HepG2 (cell line): ENCODE measurements around the gene MKS1. TPM values are rescaled to one million over a fixed set of nuclear protein-coding genes. Genes with fewer than 3 reads are reported as not detected.
A peak's percentile ranks its signal among the peaks of the same experiment; 100 is the strongest.

Source experiments
- ATF1 ChIP-seq: IDR thresholded peaks from 2 replicates; pipeline ENCODE4 v1.6.1; 2016; ENCODE audit warnings: mild to moderate bottlenecking, control low read depth
- EED ChIP-seq: sonication (generic); formaldehyde crosslinking; IDR thresholded peaks from 2 replicates; pipeline ENCODE4 v1.5.0; 2020; ENCODE audit warnings: mild to moderate bottlenecking, missing genetic modification reagents
- FOXA3 ChIP-seq: IDR thresholded peaks from 2 replicates; pipeline ENCODE4 v1.6.1; 2016; ENCODE audit warnings: missing genetic modification reagents, missing compliant biosample characterization
- HMGA1 ChIP-seq: sonication (generic); formaldehyde crosslinking; conservative IDR thresholded peaks from 2 replicates; pipeline ENCODE4 v1.4.0; 2020; ENCODE audit warnings: missing genetic modification reagents
- KAT2B ChIP-seq: fragments of 150-350 bp; IDR thresholded peaks from 2 replicates; pipeline ENCODE4 v1.6.1; 2014; ENCODE audit warnings: low read depth, low read length, borderline replicate concordance
- KLF11 ChIP-seq: IDR thresholded peaks from 2 replicates; pipeline ENCODE4 v1.6.1; 2016; ENCODE audit warnings: missing compliant biosample characterization
- MED13 ChIP-seq: sonication (generic); formaldehyde crosslinking; IDR thresholded peaks from 2 replicates; pipeline ENCODE4 v1.5.0; 2020; ENCODE audit warnings: missing genetic modification reagents
- MYNN ChIP-seq: sonication (generic); formaldehyde crosslinking; IDR thresholded peaks from 2 replicates; pipeline ENCODE4 v1.4.0; 2020; ENCODE audit warnings: mild to moderate bottlenecking, low read depth, missing genetic modification reagents
- NCOR1 ChIP-seq: fragments of 200-600 bp; sonication (generic); IDR thresholded peaks from 2 replicates; pipeline ENCODE4 v1.7.0; 2017; ENCODE audit warnings: antibody characterized with exemption, low read length, borderline replicate concordance
- PHB2 ChIP-seq: fragments of 450-650 bp; IDR thresholded peaks from 2 replicates; pipeline ENCODE4 v1.6.1; 2018; ENCODE audit not compliant: partially characterized antibody
- ZNF143 ChIP-seq: sonication (generic); formaldehyde crosslinking; IDR thresholded peaks from 2 replicates; pipeline ENCODE4 v1.4.0; 2020; ENCODE audit warnings: missing genetic modification reagents
- ZNF83 ChIP-seq: sonication (generic); formaldehyde crosslinking; IDR thresholded peaks from 2 replicates; pipeline ENCODE4 v1.4.0; 2020; ENCODE audit warnings: missing genetic modification reagents, mild to moderate bottlenecking, borderline replicate concordance
- ZSCAN29 ChIP-seq: sonication (generic); formaldehyde crosslinking; conservative IDR thresholded peaks from 2 replicates; pipeline ENCODE4 v1.4.0; 2020; ENCODE audit warnings: mild to moderate bottlenecking, missing genetic modification reagents
- polyA plus RNA-seq, 8 experiments: library from polyadenylated mRNA; depleted of rRNA in 3 of 8; stranded (reverse) in 7 of 8; unstranded in 1 of 8; fragments of >200 nt; fragmentation: Illumina TruSeq in 4 of 8; extraction: Trizol in 4 of 8; gene quantifications; 2 replicates each; pipeline versions ENCODE4 v1.2.1 to v1.2.3, GENCODE V29; 2011 to 2016; ENCODE audit warnings: low read depth in 4 of 8, missing spikeins in 1 of 8, mixed read lengths in 1 of 8; ENCODE audit not compliant: insufficient read depth in 1 of 8
- total RNA-seq, 5 experiments: library from RNA; depleted of rRNA; stranded (reverse); fragments of >200 nt; fragmentation: Illumina TruSeq; extraction: Trizol; gene quantifications; 2 replicates each; pipeline ENCODE4 v1.2.3, GENCODE V29; 2016; ENCODE audit warnings: low read depth in 1 of 5
- TF ChIP-seq, protein P1 (sequence below): sonication (generic); formaldehyde crosslinking; IDR thresholded peaks from 2 replicates; pipeline ENCODE4 v1.4.0; 2020; ENCODE audit warnings: mild to moderate bottlenecking, missing genetic modification reagents, borderline replicate concordance
- TF ChIP-seq, protein P2 (sequence below), 2 experiments: sonication (generic) in 1 of 2; formaldehyde crosslinking in 1 of 2; IDR thresholded peaks; 2 replicates each; pipeline versions ENCODE4 v1.4.0 to v1.6.1; 2018 to 2020; ENCODE audit warnings: missing genetic modification reagents in 2 of 2, borderline replicate concordance in 1 of 2, low read depth in 1 of 2, mild to moderate bottlenecking in 1 of 2, missing biosample characterization in 1 of 2
- TF ChIP-seq, protein P3 (sequence below): sonication (generic); formaldehyde crosslinking; IDR thresholded peaks from 2 replicates; pipeline ENCODE4 v1.5.0; 2020; ENCODE audit warnings: mild to moderate bottlenecking, missing genetic modification reagents, borderline replicate concordance
- TF ChIP-seq, protein P4 (sequence below): sonication (generic); formaldehyde crosslinking; IDR thresholded peaks from 2 replicates; pipeline ENCODE4 v1.9.0; 2022; ENCODE audit warnings: low read depth, missing genetic modification reagents

MKS1 gene
- total and polyA plus RNA-seq, 2 of the 13 experiments (the other 11 are each of a cell fraction or from before 2014, with no cell fraction given) = 16.1 to 26.3 TPM

DNA sequence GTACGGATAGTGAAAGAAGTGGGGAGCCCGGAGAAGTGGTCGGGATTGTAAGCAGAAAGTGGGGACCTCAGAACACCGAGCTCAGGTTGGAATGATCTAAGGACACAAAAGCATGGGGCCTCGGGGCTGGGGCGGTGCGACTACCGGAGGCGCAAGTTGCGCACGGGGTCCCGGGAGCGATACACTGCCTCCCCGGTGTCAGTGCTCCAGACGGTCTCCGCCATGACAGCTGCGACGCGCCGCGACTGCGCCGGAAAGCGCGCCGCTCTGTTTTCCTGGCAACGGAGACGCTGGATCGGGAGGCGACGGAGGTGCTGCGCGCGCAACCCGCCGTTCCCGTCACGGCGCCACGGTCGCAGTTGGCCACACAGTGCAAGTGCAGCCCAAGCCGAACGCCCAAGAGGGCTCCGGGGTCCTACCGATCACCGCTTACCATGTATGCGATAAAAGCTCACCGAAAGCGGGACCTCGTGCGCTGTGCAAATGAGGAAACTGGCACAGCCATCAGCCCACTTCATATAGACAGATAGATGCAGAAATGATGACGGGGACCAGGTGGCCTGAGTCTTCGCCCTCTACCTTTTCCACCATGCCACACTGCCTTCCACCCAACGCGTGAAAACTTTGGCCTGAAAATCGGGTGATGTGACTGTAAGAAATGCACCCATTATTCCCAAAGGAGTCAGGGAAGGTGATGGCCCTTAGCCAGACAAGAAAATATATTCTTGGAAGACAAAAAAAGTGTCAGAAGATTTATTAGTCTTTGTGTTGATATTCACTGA, at the start of gene MKS1 (continued):
- no peak for TF ChIP-seq KLF11
- no peak for TF ChIP-seq PHB2
- no peak for TF ChIP-seq NCOR1
- TF ChIP-seq HMGA1 (CRISPR knock-in tag) = no peak
- TF ChIP-seq ZNF83 (CRISPR knock-in tag) = peak; percentile 88
- TF ChIP-seq, protein P1, sequence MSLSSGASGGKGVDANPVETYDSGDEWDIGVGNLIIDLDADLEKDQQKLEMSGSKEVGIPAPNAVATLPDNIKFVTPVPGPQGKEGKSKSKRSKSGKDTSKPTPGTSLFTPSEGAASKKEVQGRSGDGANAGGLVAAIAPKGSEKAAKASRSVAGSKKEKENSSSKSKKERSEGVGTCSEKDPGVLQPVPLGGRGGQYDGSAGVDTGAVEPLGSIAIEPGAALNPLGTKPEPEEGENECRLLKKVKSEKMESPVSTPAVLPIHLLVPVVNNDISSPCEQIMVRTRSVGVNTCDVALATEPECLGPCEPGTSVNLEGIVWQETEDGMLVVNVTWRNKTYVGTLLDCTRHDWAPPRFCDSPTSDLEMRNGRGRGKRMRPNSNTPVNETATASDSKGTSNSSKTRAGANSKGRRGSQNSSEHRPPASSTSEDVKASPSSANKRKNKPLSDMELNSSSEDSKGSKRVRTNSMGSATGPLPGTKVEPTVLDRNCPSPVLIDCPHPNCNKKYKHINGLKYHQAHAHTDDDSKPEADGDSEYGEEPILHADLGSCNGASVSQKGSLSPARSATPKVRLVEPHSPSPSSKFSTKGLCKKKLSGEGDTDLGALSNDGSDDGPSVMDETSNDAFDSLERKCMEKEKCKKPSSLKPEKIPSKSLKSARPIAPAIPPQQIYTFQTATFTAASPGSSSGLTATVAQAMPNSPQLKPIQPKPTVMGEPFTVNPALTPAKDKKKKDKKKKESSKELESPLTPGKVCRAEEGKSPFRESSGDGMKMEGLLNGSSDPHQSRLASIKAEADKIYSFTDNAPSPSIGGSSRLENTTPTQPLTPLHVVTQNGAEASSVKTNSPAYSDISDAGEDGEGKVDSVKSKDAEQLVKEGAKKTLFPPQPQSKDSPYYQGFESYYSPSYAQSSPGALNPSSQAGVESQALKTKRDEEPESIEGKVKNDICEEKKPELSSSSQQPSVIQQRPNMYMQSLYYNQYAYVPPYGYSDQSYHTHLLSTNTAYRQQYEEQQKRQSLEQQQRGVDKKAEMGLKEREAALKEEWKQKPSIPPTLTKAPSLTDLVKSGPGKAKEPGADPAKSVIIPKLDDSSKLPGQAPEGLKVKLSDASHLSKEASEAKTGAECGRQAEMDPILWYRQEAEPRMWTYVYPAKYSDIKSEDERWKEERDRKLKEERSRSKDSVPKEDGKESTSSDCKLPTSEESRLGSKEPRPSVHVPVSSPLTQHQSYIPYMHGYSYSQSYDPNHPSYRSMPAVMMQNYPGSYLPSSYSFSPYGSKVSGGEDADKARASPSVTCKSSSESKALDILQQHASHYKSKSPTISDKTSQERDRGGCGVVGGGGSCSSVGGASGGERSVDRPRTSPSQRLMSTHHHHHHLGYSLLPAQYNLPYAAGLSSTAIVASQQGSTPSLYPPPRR (CRISPR knock-in tag) = peak; percentile 62; the same call in 1 of the 2 replicates
- TF ChIP-seq, protein P2, sequence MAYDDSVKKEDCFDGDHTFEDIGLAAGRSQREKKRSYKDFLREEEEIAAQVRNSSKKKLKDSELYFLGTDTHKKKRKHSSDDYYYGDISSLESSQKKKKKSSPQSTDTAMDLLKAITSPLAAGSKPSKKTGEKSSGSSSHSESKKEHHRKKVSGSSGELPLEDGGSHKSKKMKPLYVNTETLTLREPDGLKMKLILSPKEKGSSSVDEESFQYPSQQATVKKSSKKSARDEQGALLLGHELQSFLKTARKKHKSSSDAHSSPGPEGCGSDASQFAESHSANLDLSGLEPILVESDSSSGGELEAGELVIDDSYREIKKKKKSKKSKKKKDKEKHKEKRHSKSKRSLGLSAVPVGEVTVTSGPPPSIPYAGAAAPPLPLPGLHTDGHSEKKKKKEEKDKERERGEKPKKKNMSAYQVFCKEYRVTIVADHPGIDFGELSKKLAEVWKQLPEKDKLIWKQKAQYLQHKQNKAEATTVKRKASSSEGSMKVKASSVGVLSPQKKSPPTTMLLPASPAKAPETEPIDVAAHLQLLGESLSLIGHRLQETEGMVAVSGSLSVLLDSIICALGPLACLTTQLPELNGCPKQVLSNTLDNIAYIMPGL (CRISPR knock-in tag; IDR thresholded peaks at IDR 0.05; ENCODE audit: borderline replicate concordance in 1 of 2, low read depth in 1 of 2) = peak; percentile 78 to 88; a peak in 3 of 4 replicates
- TF ChIP-seq, protein P3, sequence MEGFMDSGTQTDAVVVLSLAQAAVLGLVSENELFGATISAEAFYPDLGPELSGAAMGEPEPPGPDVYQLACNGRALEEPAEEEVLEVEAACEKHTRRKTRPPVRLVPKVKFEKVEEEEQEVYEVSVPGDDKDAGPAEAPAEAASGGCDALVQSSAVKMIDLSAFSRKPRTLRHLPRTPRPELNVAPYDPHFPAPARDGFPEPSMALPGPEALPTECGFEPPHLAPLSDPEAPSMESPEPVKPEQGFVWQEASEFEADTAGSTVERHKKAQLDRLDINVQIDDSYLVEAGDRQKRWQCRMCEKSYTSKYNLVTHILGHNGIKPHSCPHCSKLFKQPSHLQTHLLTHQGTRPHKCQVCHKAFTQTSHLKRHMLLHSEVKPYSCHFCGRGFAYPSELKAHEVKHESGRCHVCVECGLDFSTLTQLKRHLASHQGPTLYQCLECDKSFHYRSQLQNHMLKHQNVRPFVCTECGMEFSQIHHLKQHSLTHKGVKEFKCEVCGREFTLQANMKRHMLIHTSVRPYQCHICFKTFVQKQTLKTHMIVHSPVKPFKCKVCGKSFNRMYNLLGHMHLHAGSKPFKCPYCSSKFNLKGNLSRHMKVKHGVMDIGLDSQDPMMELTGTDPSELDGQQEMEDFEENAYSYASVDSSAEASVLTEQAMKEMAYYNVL (CRISPR knock-in tag) = no peak
- peak; percentile 77; the same call in 1 of the 2 replicates for TF ChIP-seq ZSCAN29
- TF ChIP-seq ZNF143 = peak; percentile 54; the same call in 1 of the 2 replicates
- peak; percentile 92 for TF ChIP-seq ATF1
- TF ChIP-seq KAT2B = no peak
- 0 out of 2 replicates have a peak, but pooled peaks have one; percentile 29 for TF ChIP-seq MYNN
- peak; percentile 72 for TF ChIP-seq EED
- TF ChIP-seq FOXA3 = peak; percentile 57
- TF ChIP-seq, protein P4, sequence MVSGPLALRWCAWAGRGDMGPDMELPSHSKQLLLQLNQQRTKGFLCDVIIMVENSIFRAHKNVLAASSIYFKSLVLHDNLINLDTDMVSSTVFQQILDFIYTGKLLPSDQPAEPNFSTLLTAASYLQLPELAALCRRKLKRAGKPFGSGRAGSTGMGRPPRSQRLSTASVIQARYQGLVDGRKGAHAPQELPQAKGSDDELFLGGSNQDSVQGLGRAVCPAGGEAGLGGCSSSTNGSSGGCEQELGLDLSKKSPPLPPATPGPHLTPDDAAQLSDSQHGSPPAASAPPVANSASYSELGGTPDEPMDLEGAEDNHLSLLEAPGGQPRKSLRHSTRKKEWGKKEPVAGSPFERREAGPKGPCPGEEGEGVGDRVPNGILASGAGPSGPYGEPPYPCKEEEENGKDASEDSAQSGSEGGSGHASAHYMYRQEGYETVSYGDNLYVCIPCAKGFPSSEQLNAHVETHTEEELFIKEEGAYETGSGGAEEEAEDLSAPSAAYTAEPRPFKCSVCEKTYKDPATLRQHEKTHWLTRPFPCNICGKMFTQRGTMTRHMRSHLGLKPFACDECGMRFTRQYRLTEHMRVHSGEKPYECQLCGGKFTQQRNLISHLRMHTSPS (CRISPR knock-in tag) = peak; percentile 53; the same call in 1 of the 2 replicates
- TF ChIP-seq MED13 (CRISPR knock-in tag) = peak; percentile 45; the same call in 1 of the 2 replicates
